ENCODE measurements around the gene ANKS1B.

ANKS1B gene

GRCh38 chr12:98740751-98741150 is 1244.0 kb downstream of the ANKS1B start:
- H3K4me3 ChIP-seq (ENCODE audit: low read length): no peak overlapping the region
- H3K27ac ChIP-seq (ENCODE audit: low read depth, low read length): no peak overlapping the region
- H3K4me1 ChIP-seq (ENCODE audit: insufficient read depth, low read length): peaks cover 16% of the 10 kb centered on the region
- H3K9ac ChIP-seq (ENCODE audit: low read depth, low read length): no peak overlapping the region
- H3K27me3 ChIP-seq (ENCODE audit: insufficient read depth, low read length): peaks cover 12% of the 10 kb centered on the region
- no peaks in the 10 kb centered on the region for H3K36me3 ChIP-seq (ENCODE audit: insufficient read depth, low read length)
- H3K9me3 ChIP-seq (ENCODE audit: insufficient read depth, low read depth, low read length): no peaks in the 10 kb centered on the region
- 92% methylated on average over 1 of the region's 1 CpG for WGBS

DNA sequence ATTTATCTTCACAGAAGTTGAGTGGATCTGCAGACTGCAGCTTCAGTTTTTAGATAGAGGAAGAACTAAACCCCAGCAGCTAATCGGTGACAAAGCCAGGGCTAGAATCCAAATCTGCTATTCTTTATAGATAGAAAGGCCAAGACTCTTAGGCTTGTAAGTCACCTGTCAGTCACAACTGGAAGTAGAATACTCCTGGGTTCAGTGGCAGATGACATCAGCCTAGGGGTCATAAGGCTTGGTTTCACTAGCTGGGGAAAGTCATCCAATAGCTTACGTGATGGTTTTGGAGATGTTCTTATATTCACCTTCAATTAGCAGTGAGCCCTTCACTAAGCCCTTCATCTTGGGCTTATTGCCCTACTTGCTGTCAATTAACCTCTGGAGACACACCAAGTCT is 1246.2 kb downstream of the ANKS1B start:
- Histone ChIP-seq H3K27ac (ENCODE audit: low read depth, low read length) (no peak overlapping the region), H3K36me3 (ENCODE audit: insufficient read depth, low read length) (0 out of 2 replicates have a peak, but pooled peaks cover 4% of the 10 kb centered on the region), H3K4me3 (ENCODE audit: low read length) (no peak overlapping the region), H3K9ac (ENCODE audit: low read depth, low read length) (no peak overlapping the region), H3K4me1 (ENCODE audit: insufficient read depth, low read length) (peaks cover 16% of the 10 kb centered on the region), H3K27me3 (ENCODE audit: insufficient read depth, low read length) (no peaks in the 10 kb centered on the region), H3K9me3 (ENCODE audit: insufficient read depth, low read depth, low read length) (no peaks in the 10 kb centered on the region)
- 96% methylated on average over 2 of the region's 2 CpGs for whole genome bisulfite sequencing

GRCh38 chr12:98738002-98738401 is 1246.7 kb downstream of the ANKS1B start:
- H3K9me3 ChIP-seq (ENCODE audit: insufficient read depth, low read depth, low read length): no peaks in the 10 kb centered on the region
- H3K36me3 ChIP-seq (ENCODE audit: insufficient read depth, low read length): 0 out of 2 replicates have a peak, but pooled peaks cover 4% of the 10 kb centered on the region
- H3K4me1 ChIP-seq (ENCODE audit: insufficient read depth, low read length): peaks cover 16% of the 10 kb centered on the region
- 78% methylated on average over 3 of the region's 3 CpGs for WGBS
- H3K4me3 ChIP-seq (ENCODE audit: low read length): no peak overlapping the region
- H3K9ac ChIP-seq (ENCODE audit: low read depth, low read length): no peak overlapping the region
- no peak overlapping the region for H3K27ac ChIP-seq (ENCODE audit: low read depth, low read length)
- H3K27me3 ChIP-seq (ENCODE audit: insufficient read depth, low read length): no peaks in the 10 kb centered on the region

- peaks cover 13% of the 10 kb centered on the region for H3K4me1 ChIP-seq (ENCODE audit: insufficient read depth, low read length)
- no peak overlapping the region for H3K4me3 ChIP-seq (ENCODE audit: low read length)
- H3K27me3 ChIP-seq (ENCODE audit: insufficient read depth, low read length): no peaks in the 10 kb centered on the region
- H3K9me3 ChIP-seq (ENCODE audit: insufficient read depth, low read depth, low read length): no peaks in the 10 kb centered on the region
- no peak overlapping the region for H3K27ac ChIP-seq (ENCODE audit: low read depth, low read length)
- peaks cover 8% of the 10 kb centered on the region for H3K36me3 ChIP-seq (ENCODE audit: insufficient read depth, low read length)
- 89% methylated on average over 4 of the region's 4 CpGs for WGBS
- H3K9ac ChIP-seq (ENCODE audit: low read depth, low read length): no peak overlapping the region
These were observed 1247.4 kb downstream of the ANKS1B start for GRCh38 chr12:98737322-98737712.

GRCh38 chr12:98736352-98737321 is 1248.1 kb downstream of the ANKS1B start:
- Histone ChIP-seq H3K4me3 (ENCODE audit: low read length) (no peak overlapping the region), H3K9me3 (ENCODE audit: insufficient read depth, low read depth, low read length) (no peaks in the 10 kb centered on the region), H3K27ac (ENCODE audit: low read depth, low read length) (no peak overlapping the region), H3K36me3 (ENCODE audit: insufficient read depth, low read length) (peaks cover 8% of the 10 kb centered on the region), H3K4me1 (ENCODE audit: insufficient read depth, low read length) (peaks cover 6% of the 10 kb centered on the region), H3K27me3 (ENCODE audit: insufficient read depth, low read length) (no peaks in the 10 kb centered on the region), H3K9ac (ENCODE audit: low read depth, low read length) (no peak overlapping the region)
- 83% methylated on average over 10 of the region's 10 CpGs for WGBS

GRCh38 chr12:98735821-98736220 is 1248.9 kb downstream of the ANKS1B start:
- H3K4me3 ChIP-seq (ENCODE audit: low read length): no peak overlapping the region
- no peaks in the 10 kb centered on the region for H3K9me3 ChIP-seq (ENCODE audit: insufficient read depth, low read depth, low read length)
- H3K36me3 ChIP-seq (ENCODE audit: insufficient read depth, low read length): peaks cover 10% of the 10 kb centered on the region
- 91% methylated on average over 6 of the region's 6 CpGs for whole genome bisulfite sequencing
- no peaks in the 10 kb centered on the region for H3K27me3 ChIP-seq (ENCODE audit: insufficient read depth, low read length)
- H3K27ac ChIP-seq (ENCODE audit: low read depth, low read length): no peak overlapping the region
- peaks cover 3% of the 10 kb centered on the region; the same call in 1 of the 2 replicates for H3K4me1 ChIP-seq (ENCODE audit: insufficient read depth, low read length)
- H3K9ac ChIP-seq (ENCODE audit: low read depth, low read length): no peak overlapping the region

- Histone ChIP-seq H3K9ac (ENCODE audit: low read depth, low read length) (no peak overlapping the region), H3K36me3 (ENCODE audit: insufficient read depth, low read length) (peaks cover 25% of the 10 kb centered on the region), H3K27ac (ENCODE audit: low read depth, low read length) (no peak overlapping the region), H3K4me1 (ENCODE audit: insufficient read depth, low read length) (peaks cover 3% of the 10 kb centered on the region; the same call in 1 of the 2 replicates), H3K9me3 (ENCODE audit: insufficient read depth, low read depth, low read length) (no peaks in the 10 kb centered on the region), H3K27me3 (ENCODE audit: insufficient read depth, low read length) (no peaks in the 10 kb centered on the region), H3K4me3 (ENCODE audit: low read length) (no peak overlapping the region)
These were observed 1250.9 kb downstream of the ANKS1B start for GRCh38 chr12:98733667-98734350.

GRCh38 chr12:98730412-98730811 is 1254.3 kb downstream of the ANKS1B start:
- peaks cover 53% of the 10 kb centered on the region for H3K36me3 ChIP-seq (ENCODE audit: insufficient read depth, low read length)
- H3K4me1 ChIP-seq (ENCODE audit: insufficient read depth, low read length): no peaks in the 10 kb centered on the region
- no peaks in the 10 kb centered on the region for H3K27me3 ChIP-seq (ENCODE audit: insufficient read depth, low read length)
- no peaks in the 10 kb centered on the region for H3K9me3 ChIP-seq (ENCODE audit: insufficient read depth, low read depth, low read length)
- no peak overlapping the region for H3K4me3 ChIP-seq (ENCODE audit: low read length)
- no peak overlapping the region for H3K9ac ChIP-seq (ENCODE audit: low read depth, low read length)
- H3K27ac ChIP-seq (ENCODE audit: low read depth, low read length): no peak overlapping the region

- Histone ChIP-seq H3K4me1 (ENCODE audit: insufficient read depth, low read length) (no peaks in the 10 kb centered on the region), H3K9me3 (ENCODE audit: insufficient read depth, low read depth, low read length) (no peaks in the 10 kb centered on the region), H3K9ac (ENCODE audit: low read depth, low read length) (no peak overlapping the region), H3K27me3 (ENCODE audit: insufficient read depth, low read length) (no peaks in the 10 kb centered on the region), H3K27ac (ENCODE audit: low read depth, low read length) (no peak overlapping the region), H3K4me3 (ENCODE audit: low read length) (no peak overlapping the region), H3K36me3 (ENCODE audit: insufficient read depth, low read length) (peaks cover 64% of the 10 kb centered on the region)
- 95% methylated on average over 4 of the region's 5 CpGs for WGBS
These were observed 1257.5 kb downstream of the ANKS1B start for GRCh38 chr12:98727196-98727595.

- Histone ChIP-seq H3K4me1 (ENCODE audit: insufficient read depth, low read length) (no peaks in the 10 kb centered on the region), H3K9me3 (ENCODE audit: insufficient read depth, low read depth, low read length) (no peaks in the 10 kb centered on the region), H3K27me3 (ENCODE audit: insufficient read depth, low read length) (no peaks in the 10 kb centered on the region), H3K9ac (ENCODE audit: low read depth, low read length) (no peak overlapping the region), H3K4me3 (ENCODE audit: low read length) (no peak overlapping the region), H3K36me3 (ENCODE audit: insufficient read depth, low read length) (peaks cover 60% of the 10 kb centered on the region), H3K27ac (ENCODE audit: low read depth, low read length) (no peak overlapping the region)
- WGBS: 71% methylated on average over 5 of the region's 5 CpGs
These were observed 1259.1 kb downstream of the ANKS1B start for GRCh38 chr12:98725476-98726247.
